ENCODE measurements around the gene RO60. TPM values are rescaled to one million over a fixed set of nuclear protein-coding genes. Genes with fewer than 3 reads are reported as not detected.

Gene RO60
- total and polyA plus RNA-seq, 2 of the 13 experiments (the other 11 are each of a cell fraction or from before 2014, with no cell fraction given), result 20.3 to 53.7 TPM

DNA sequence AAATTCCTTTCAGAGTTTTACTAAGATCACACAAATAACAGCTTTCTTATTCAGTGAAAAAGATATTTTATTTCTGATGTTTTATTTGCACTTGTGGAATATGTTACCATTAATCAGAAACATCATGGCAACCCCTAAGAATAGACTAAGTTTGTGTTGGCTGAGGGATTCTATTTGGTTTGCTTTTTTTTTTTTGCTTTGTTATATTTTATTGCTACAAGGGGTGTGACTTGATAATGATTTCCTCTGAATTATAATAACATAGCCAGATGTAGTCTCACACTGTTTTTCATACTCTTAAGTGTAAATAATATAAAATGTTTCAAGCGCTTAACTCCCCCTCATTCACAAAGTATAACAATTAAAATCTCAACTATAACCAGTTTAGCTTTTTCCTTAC lies 25.9 kb downstream of the RO60 start:
- no peak overlapping the region for H3K27ac ChIP-seq (ENCODE audit: extremely low read length, insufficient read depth, low read length)
- FAIRE-seq, result no peak
- POLR2A ChIA-PET, result interaction anchor here (2.1 kb wide), 1 partner anchor 26 kb away, joined by 7 read pairs; the partner anchor contains the start of genes RO60 and UCHL5

DNA sequence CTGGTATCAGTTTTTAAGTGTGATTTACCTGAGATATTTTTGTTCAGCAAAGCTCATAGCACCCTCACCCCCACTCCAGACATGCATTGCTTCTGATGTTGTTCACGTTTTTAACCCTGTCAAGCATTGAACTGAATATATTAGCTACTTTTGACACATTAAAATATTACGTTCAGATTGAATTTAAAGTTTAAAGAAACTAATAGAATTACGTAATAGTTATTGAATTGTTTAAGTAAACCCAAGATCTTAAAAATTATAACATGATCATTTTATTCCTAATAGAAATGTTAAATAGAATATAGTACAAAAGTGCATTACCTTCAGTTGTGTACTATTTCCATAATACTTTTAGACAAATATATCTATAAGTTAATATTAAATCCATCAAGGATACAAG lies 26.9 kb downstream of the RO60 start:
- Histone ChIP-seq H3K9ac (ENCODE audit: insufficient read depth, low read depth, low read length) (no peak overlapping the region), H3K79me2 (ENCODE audit: insufficient read depth, low read length) (no peaks in the 10 kb centered on the region), H3K4me2 (ENCODE audit: low read depth, low read length) (no peak overlapping the region), H4K20me1 (ENCODE audit: insufficient read depth, low read length) (no peaks in the 10 kb centered on the region), H3K9me3 (ENCODE audit: low read length) (no peaks in the 10 kb centered on the region), H3K27ac (ENCODE audit: extremely low read length, insufficient read depth, low read length) (no peak overlapping the region), H3K27me3 (ENCODE audit: control insufficient read depth in 1 of 2, insufficient read depth in 2 of 2, low read length in 2 of 2) (no peaks in the 10 kb centered on the region), H3K36me3 (replicated peaks in 1 of 2; ENCODE audit: control insufficient read depth in 1 of 2, insufficient read depth in 2 of 2, low read length in 2 of 2) (peaks cover 2 to 34% of the 10 kb centered on the region in 2 experiments; a peak in 3 of 5 replicates), H2AFZ (ENCODE audit: low read length) (no peak overlapping the region), H3K4me1 (ENCODE audit: insufficient read depth, low read length) (no peaks in the 10 kb centered on the region), H3K4me3 (replicated peaks in 1 of 3; ENCODE audit: insufficient read depth in 1 of 3, low read depth in 2 of 3, low read length in 3 of 3) (no peak overlapping the region)
- no TSS peak for BruUV-seq (replicated peaks)
- WGBS (ENCODE audit: low lambda C conversion rate), result 96% methylated on average over 3 of the region's 3 CpGs
- intact Hi-C loops (cut with micrococcal nuclease; ENCODE audit: unreplicated experiment) (no loop called here), in situ Hi-C loops (cut with HindIII; ENCODE audit: extremely low pct_ligation_motif_present, low pct_unique_long_range_greater_than_20kb) (no loop called here)
- ATAC-seq (no peak), FAIRE-seq (no peak), DNase-seq (ENCODE audit: low spot score) (no peak)
- TF ChIP-seq ZNF792 (CRISPR knock-in tag; IDR thresholded peaks at IDR 0.05), result no peak
- TF ChIP-seq NFYB (CRISPR knock-in tag; IDR thresholded peaks at IDR 0.05), result no peak
- ChIA-PET POLR2A (interaction anchor here (2.1 kb wide), 1 partner anchor 27 kb away, joined by 7 read pairs; the partner anchor contains the start of genes RO60 and UCHL5), CTCF (ENCODE audit: low intra/inter-chr PET ratio, low total read pairs) (no interaction called here)

More for the DNA sequence above, 25.9 kb downstream of the RO60 start:
- CTCF ChIA-PET (ENCODE audit: low intra/inter-chr PET ratio, low total read pairs), result no interaction called here
- no peak for DNase-seq (ENCODE audit: low spot score)
- no TSS peak for BruUV-seq (replicated peaks)
- Histone ChIP-seq H3K4me3 (replicated peaks in 1 of 3; ENCODE audit: insufficient read depth in 1 of 3, low read depth in 2 of 3, low read length in 3 of 3) (no peak overlapping the region), H3K27me3 (ENCODE audit: control insufficient read depth in 1 of 2, insufficient read depth in 2 of 2, low read length in 2 of 2) (no peaks in the 10 kb centered on the region), H3K79me2 (ENCODE audit: insufficient read depth, low read length) (no peaks in the 10 kb centered on the region), H3K9me3 (ENCODE audit: low read length) (no peaks in the 10 kb centered on the region), H3K9ac (ENCODE audit: insufficient read depth, low read depth, low read length) (no peak overlapping the region), H3K36me3 (replicated peaks in 1 of 2; ENCODE audit: control insufficient read depth in 1 of 2, insufficient read depth in 2 of 2, low read length in 2 of 2) (peaks cover 2 to 34% of the 10 kb centered on the region in 2 experiments; a peak in 3 of 5 replicates), H2AFZ (ENCODE audit: low read length) (no peak overlapping the region), H3K4me2 (ENCODE audit: low read depth, low read length) (no peak overlapping the region), H4K20me1 (ENCODE audit: insufficient read depth, low read length) (no peaks in the 10 kb centered on the region), H3K4me1 (ENCODE audit: insufficient read depth, low read length) (no peaks in the 10 kb centered on the region)
- TF ChIP-seq ZNF589 (CRISPR knock-in tag; conservative IDR thresholded peaks at IDR 0.05) (no peak), MYC (CRISPR knock-in tag; IDR thresholded peaks at IDR 0.05; ENCODE audit: borderline replicate concordance) (no peak), SPEN (CRISPR knock-in tag; IDR thresholded peaks at IDR 0.05; ENCODE audit: low read depth) (no peak), SUZ12 (IDR thresholded peaks at IDR 0.05; ENCODE audit: low read depth, low read length) (no peak), SRSF4 (IDR thresholded peaks at IDR 0.05; ENCODE audit: low read depth, low read length, poor library complexity, severe bottlenecking) (no peak), ZKSCAN5 (CRISPR knock-in tag; IDR thresholded peaks at IDR 0.05) (no peak), RNF2 (conservative IDR thresholded peaks at IDR 0.05; ENCODE audit: low read depth) (no peak), RFXAP (CRISPR knock-in tag; IDR thresholded peaks at IDR 0.05; ENCODE audit: borderline replicate concordance) (no peak)
- TF ChIP-seq, protein P1, sequence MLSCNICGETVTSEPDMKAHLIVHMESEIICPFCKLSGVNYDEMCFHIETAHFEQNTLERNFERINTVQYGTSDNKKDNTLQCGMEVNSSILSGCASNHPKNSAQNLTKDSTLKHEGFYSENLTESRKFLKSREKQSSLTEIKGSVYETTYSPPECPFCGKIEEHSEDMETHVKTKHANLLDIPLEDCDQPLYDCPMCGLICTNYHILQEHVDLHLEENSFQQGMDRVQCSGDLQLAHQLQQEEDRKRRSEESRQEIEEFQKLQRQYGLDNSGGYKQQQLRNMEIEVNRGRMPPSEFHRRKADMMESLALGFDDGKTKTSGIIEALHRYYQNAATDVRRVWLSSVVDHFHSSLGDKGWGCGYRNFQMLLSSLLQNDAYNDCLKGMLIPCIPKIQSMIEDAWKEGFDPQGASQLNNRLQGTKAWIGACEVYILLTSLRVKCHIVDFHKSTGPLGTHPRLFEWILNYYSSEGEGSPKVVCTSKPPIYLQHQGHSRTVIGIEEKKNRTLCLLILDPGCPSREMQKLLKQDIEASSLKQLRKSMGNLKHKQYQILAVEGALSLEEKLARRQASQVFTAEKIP (CRISPR knock-in tag; IDR thresholded peaks at IDR 0.05; ENCODE audit: borderline replicate concordance), result no peak
- in situ Hi-C loops (cut with HindIII; ENCODE audit: extremely low pct_ligation_motif_present, low pct_unique_long_range_greater_than_20kb) (no loop called here), intact Hi-C loops (cut with micrococcal nuclease; ENCODE audit: unreplicated experiment) (loop anchor here (2.0 kb wide), 1 partner anchor 16 kb away; no protein-coding TSS in a partner anchor)
- WGBS (ENCODE audit: low lambda C conversion rate), result 100% methylated on average over 1 of the region's 1 CpG
- no peak for ATAC-seq

All from HepG2 (cell line).